Measurements from ENCODE around the gene DGKD.

DNA sequence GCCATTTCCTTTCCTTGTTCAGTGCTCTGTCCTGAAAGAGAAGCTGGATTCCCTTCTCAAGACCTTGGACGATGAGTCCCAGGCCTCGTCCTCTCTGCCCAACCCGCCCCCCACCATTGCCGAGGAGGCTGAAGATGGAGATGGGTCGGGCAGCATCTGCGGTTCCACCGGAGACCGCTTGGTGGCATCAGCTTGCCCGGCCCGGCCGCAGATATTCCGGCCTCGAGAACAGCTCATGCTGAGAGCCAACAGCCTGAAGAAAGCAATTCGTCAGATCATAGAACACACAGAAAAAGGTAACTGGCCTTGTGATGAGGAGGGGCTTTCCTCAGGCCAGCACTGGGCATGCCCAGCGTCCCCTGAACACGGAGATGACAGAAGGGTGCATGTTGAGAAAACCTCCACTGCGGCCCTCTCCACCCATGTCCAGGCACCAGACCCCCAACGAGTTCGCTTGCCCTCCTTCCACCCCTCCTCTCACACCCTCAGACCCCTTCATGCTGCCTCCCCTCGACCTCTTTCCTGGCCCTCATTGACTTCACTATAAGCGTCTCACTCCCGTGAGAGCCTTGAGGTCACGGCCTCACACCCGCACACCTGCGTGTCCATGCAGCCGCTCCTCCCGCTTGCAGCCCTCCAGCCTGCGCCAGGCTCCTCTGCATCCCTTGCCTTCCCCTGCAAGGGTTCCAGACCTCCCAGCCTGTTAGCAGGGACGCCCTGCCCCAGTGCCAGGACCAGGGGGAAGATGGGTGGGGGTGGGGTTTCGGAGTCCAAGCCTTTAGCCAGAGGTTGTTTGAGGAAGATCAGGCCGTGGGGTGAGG is 95.0 kb downstream of the DGKD start:
- TF ChIP-seq FOSL1 (IDR thresholded peaks at IDR 0.05; ENCODE audit: low read depth) (no peak), EZH2 (IDR thresholded peaks at IDR 0.05) (no peak), RAD21 (IDR thresholded peaks at IDR 0.05; ENCODE audit: low read depth) (no peak), CTCF (IDR thresholded peaks at IDR 0.05 in 2 of 3, conservative IDR thresholded peaks at IDR 0.05 in 1 of 3; ENCODE audit: borderline replicate concordance in 1 of 3, insufficient read depth in 1 of 3, low read depth in 2 of 3, low read length in 2 of 3) (no peak), POLR2AphosphoS5 (IDR thresholded peaks at IDR 0.05; ENCODE audit: low read depth, low read length) (no peak), POLR2A (IDR thresholded peaks at IDR 0.05; ENCODE audit: borderline replicate concordance, extremely low read depth, insufficient read depth, insufficient read length) (no peak), YY1 (IDR thresholded peaks at IDR 0.05; ENCODE audit: extremely low read depth, insufficient replicate concordance, low read depth, low read length) (no peak)
